ENCODE results near the gene PRKCA.
"Not testable (repeated sequence)": the region's sequence is repeated elsewhere in the genome, so short reads cannot be mapped to it uniquely, and the experiment has no call there.

Gene PRKCA

GRCh38 chr17:66487981-66488468 lies 185.6 kb downstream of the PRKCA start:
- Mint-ChIP-seq H3K36me3 (ENCODE audit: low read depth) (peaks cover 34% of the 10 kb centered on the region), H3K4me1 (ENCODE audit: low read depth) (peaks cover 74% of the 10 kb centered on the region), H3K27ac (peak overlapping the region; percentile 17), H3K4me3 (no peak overlapping the region), H3K27me3 (no peaks in the 10 kb centered on the region), H3K9me3 (no peaks in the 10 kb centered on the region)
- DNase-seq: no peak

GRCh38 chr17:66488864-66489263 lies 186.5 kb downstream of the PRKCA start:
- no peak overlapping the region for H3K27ac Mint-ChIP-seq
- H3K36me3 Mint-ChIP-seq (ENCODE audit: low read depth): peaks cover 32% of the 10 kb centered on the region
- DNase-seq: no peak
- peaks cover 78% of the 10 kb centered on the region for H3K4me1 Mint-ChIP-seq (ENCODE audit: low read depth)
- H3K27me3 Mint-ChIP-seq: no peaks in the 10 kb centered on the region
- H3K4me3 Mint-ChIP-seq: no peak overlapping the region
- H3K9me3 Mint-ChIP-seq: no peaks in the 10 kb centered on the region

GRCh38 chr17:66489576-66489975 lies 187.2 kb downstream of the PRKCA start:
- H3K27me3 Mint-ChIP-seq, H3K4me3 Mint-ChIP-seq, H3K9me3 Mint-ChIP-seq, DNase-seq, H3K27ac Mint-ChIP-seq: not testable (repeated sequence)
- H3K36me3 Mint-ChIP-seq (ENCODE audit: low read depth): peaks cover 36% of the 10 kb centered on the region
- H3K4me1 Mint-ChIP-seq (ENCODE audit: low read depth): peaks cover 81% of the 10 kb centered on the region

GRCh38 chr17:66491213-66491612 lies 188.8 kb downstream of the PRKCA start:
- Mint-ChIP-seq H3K4me3 (no peak overlapping the region), H3K4me1 (ENCODE audit: low read depth) (peaks cover 76% of the 10 kb centered on the region), H3K36me3 (ENCODE audit: low read depth) (peaks cover 37% of the 10 kb centered on the region), H3K27ac (peak overlapping the region; percentile 80), H3K9me3 (no peaks in the 10 kb centered on the region), H3K27me3 (no peaks in the 10 kb centered on the region)
- no peak for DNase-seq

- Mint-ChIP-seq H3K27ac (peak overlapping the region; percentile 80), H3K27me3 (no peaks in the 10 kb centered on the region), H3K36me3 (ENCODE audit: low read depth) (peaks cover 38% of the 10 kb centered on the region), H3K4me1 (ENCODE audit: low read depth) (peaks cover 72% of the 10 kb centered on the region), H3K4me3 (no peak overlapping the region), H3K9me3 (no peaks in the 10 kb centered on the region)
- DNase-seq: no peak
These were observed 189.3 kb downstream of the PRKCA start for GRCh38 chr17:66491665-66492064.

GRCh38 chr17:66492080-66492479 lies 189.7 kb downstream of the PRKCA start:
- Mint-ChIP-seq H3K27ac (peak overlapping the region; percentile 61), H3K4me3 (no peak overlapping the region), H3K27me3 (no peaks in the 10 kb centered on the region), H3K36me3 (ENCODE audit: low read depth) (peaks cover 42% of the 10 kb centered on the region), H3K9me3 (no peaks in the 10 kb centered on the region), H3K4me1 (ENCODE audit: low read depth) (peaks cover 71% of the 10 kb centered on the region)
- no peak for DNase-seq

- Mint-ChIP-seq H3K4me3 (no peak overlapping the region), H3K27me3 (no peaks in the 10 kb centered on the region), H3K4me1 (ENCODE audit: low read depth) (peaks cover 66% of the 10 kb centered on the region), H3K9me3 (no peaks in the 10 kb centered on the region), H3K36me3 (ENCODE audit: low read depth) (peaks cover 47% of the 10 kb centered on the region), H3K27ac (peak overlapping the region; percentile 61)
- no peak for DNase-seq
These were observed 190.2 kb downstream of the PRKCA start for GRCh38 chr17:66492561-66493005.

- Mint-ChIP-seq H3K36me3 (ENCODE audit: low read depth) (peaks cover 55% of the 10 kb centered on the region), H3K9me3 (no peaks in the 10 kb centered on the region), H3K27me3 (no peaks in the 10 kb centered on the region), H3K4me1 (ENCODE audit: low read depth) (peaks cover 64% of the 10 kb centered on the region), H3K4me3 (no peak overlapping the region), H3K27ac (peak overlapping the region; percentile 66)
- DNase-seq: no peak
These were observed 191.0 kb downstream of the PRKCA start for GRCh38 chr17:66493283-66494019.

- peaks cover 63% of the 10 kb centered on the region for H3K36me3 Mint-ChIP-seq (ENCODE audit: low read depth)
- H3K4me1 Mint-ChIP-seq (ENCODE audit: low read depth): peaks cover 67% of the 10 kb centered on the region
- DNase-seq: no peak
- H3K4me3 Mint-ChIP-seq: no peak overlapping the region
- no peaks in the 10 kb centered on the region for H3K9me3 Mint-ChIP-seq
- no peaks in the 10 kb centered on the region for H3K27me3 Mint-ChIP-seq
- peak overlapping the region; percentile 66 for H3K27ac Mint-ChIP-seq
These were observed 191.8 kb downstream of the PRKCA start for GRCh38 chr17:66494023-66494803.

GRCh38 chr17:66495035-66495434 lies 192.6 kb downstream of the PRKCA start:
- no peak for DNase-seq
- no peak overlapping the region for H3K27ac Mint-ChIP-seq
- no peaks in the 10 kb centered on the region for H3K27me3 Mint-ChIP-seq
- H3K4me3 Mint-ChIP-seq: no peak overlapping the region
- H3K36me3 Mint-ChIP-seq (ENCODE audit: low read depth): peaks cover 69% of the 10 kb centered on the region
- H3K9me3 Mint-ChIP-seq: no peaks in the 10 kb centered on the region
- H3K4me1 Mint-ChIP-seq (ENCODE audit: low read depth): peaks cover 68% of the 10 kb centered on the region

- Mint-ChIP-seq H3K4me1 (ENCODE audit: low read depth) (peaks cover 64% of the 10 kb centered on the region), H3K9me3 (no peaks in the 10 kb centered on the region), H3K27ac (no peak overlapping the region), H3K27me3 (no peaks in the 10 kb centered on the region), H3K4me3 (no peak overlapping the region), H3K36me3 (ENCODE audit: low read depth) (peaks cover 74% of the 10 kb centered on the region)
- DNase-seq: no peak
These were observed 193.9 kb downstream of the PRKCA start for GRCh38 chr17:66496306-66496705.

- Mint-ChIP-seq H3K27me3 (no peaks in the 10 kb centered on the region), H3K27ac (no peak overlapping the region), H3K4me3 (no peak overlapping the region), H3K9me3 (no peaks in the 10 kb centered on the region), H3K36me3 (ENCODE audit: low read depth) (peaks cover 78% of the 10 kb centered on the region), H3K4me1 (ENCODE audit: low read depth) (peaks cover 48% of the 10 kb centered on the region)
- DNase-seq: no peak
These were observed 196.2 kb downstream of the PRKCA start for GRCh38 chr17:66498580-66498979.

GRCh38 chr17:66506641-66507040 lies 204.2 kb downstream of the PRKCA start:
- peaks cover 41% of the 10 kb centered on the region for H3K36me3 Mint-ChIP-seq (ENCODE audit: low read depth)
- H3K4me3 Mint-ChIP-seq: no peak overlapping the region
- no peaks in the 10 kb centered on the region for H3K27me3 Mint-ChIP-seq
- H3K9me3 Mint-ChIP-seq: peaks cover 3% of the 10 kb centered on the region
- no peak overlapping the region for H3K27ac Mint-ChIP-seq
- DNase-seq: no peak
- peaks cover 65% of the 10 kb centered on the region for H3K4me1 Mint-ChIP-seq (ENCODE audit: low read depth)

GRCh38 chr17:66507103-66507923 lies 204.9 kb downstream of the PRKCA start:
- Mint-ChIP-seq H3K36me3 (ENCODE audit: low read depth) (peaks cover 41% of the 10 kb centered on the region), H3K4me1 (ENCODE audit: low read depth) (peaks cover 71% of the 10 kb centered on the region), H3K27ac (peak overlapping the region; percentile 94), H3K27me3 (no peaks in the 10 kb centered on the region), H3K9me3 (peaks cover 3% of the 10 kb centered on the region), H3K4me3 (no peak overlapping the region)
- DNase-seq: no peak

All from activated T-cell treated with anti-CD3 and anti-CD28 coated beads, Interleukin-2, amount 50 U/mL, for 24 hours (primary cell).